ENCODE data around the gene GAS7. TPM values are rescaled to one million over a fixed set of nuclear protein-coding genes. Genes with fewer than 3 reads are reported as not detected.

The GAS7 gene
- total RNA-seq, 1 donor from 2014 or later = 26.7 TPM

DNA sequence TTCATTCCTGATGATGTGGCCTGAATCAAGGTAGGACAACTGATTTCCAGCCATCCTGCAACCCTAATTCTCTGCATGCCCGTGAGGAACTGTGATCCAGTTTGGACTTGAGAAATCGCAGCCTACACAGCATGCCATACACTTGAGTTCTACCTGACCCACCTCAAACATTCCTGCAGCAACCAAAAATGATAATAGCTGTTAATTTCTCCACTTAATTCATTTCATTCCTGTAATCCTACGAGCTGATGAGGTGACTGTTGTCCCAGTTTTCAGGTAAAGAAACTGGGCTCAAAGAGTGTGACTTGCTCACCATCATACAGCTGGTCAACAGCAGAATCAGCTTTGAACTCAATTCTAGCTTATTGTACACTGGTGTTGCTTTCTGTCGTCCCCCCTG is 2.2 kb upstream of the GAS7 start:
- no peak for DNase-seq (ENCODE audit: low spot score)

- no peak for DNase-seq (ENCODE audit: low spot score)
These were observed 1.6 kb upstream of the GAS7 start for GRCh38 chr17:10200016-10200415.

DNA sequence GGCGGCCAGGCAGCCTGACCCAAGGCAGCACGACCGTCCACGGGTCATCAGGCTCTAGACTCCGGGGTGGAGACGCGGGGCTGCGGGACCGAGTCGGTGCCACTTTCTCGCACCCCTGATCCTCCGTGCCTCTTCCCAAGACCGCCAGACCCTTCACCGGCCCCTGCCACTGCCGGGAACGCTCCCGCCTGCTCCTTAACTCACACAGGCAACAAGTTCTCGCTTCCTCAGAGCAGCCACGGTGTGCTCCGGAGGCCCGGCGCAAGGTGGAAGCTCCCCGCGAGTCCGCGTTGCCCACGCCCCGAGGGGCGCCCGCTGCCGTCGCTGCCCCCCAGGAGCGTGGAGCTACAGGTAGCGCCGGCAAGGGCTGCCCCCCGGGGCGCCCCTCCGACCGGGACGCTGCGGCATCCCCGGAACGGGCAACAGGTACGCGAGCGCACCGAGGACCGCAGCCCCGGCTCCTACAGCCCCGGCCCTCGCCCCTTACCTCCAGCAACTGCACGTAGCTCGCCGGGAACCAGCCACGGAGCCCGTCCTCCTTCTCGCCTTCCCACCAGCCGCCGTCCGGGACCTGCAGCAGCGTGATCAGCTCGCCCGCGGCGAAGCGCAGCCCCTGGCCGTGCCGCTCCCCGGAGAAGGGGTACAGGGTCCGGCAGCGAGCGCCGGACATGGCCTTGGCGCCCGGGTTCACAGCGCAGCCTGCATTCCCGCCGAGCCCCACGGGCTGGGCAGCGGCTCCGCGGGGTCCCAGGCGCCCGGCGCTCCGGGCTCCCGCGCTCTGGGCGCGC is 491 bp downstream of the GAS7 start:
- DNase-seq (ENCODE audit: low spot score) = no peak

GRCh38 chr17:10197362-10197720 is 1.1 kb downstream of the GAS7 start:
- no peak for DNase-seq (ENCODE audit: low spot score)

DNA sequence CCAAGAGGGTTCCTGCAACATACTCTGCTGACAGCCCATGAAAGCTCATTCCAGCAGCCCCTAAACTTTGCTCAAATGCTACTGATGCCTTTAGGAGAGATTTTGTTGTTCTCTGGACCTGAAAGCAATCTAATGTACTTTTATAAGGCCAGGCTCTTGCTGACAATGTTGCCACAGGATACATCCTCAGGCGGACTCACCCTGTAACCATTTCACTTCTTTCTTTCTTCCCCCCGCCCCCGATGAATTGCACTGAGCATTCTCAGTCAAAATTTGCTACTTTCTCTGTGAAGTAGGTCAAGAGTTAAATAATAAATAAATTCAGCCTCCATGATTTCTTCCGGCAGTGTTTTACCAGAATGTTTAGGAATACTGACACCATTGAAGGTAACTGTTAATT is 1.5 kb downstream of the GAS7 start:
- DNase-seq (ENCODE audit: low spot score) = no peak

- DNase-seq (ENCODE audit: low spot score) = no peak
These were observed 2.0 kb downstream of the GAS7 start for GRCh38 chr17:10196384-10196895.

GRCh38 chr17:10195090-10195805 is 3.2 kb downstream of the GAS7 start:
- DNase-seq (ENCODE audit: low spot score) = no peak

- no peak for DNase-seq (ENCODE audit: low spot score)
These were observed 4.8 kb downstream of the GAS7 start for GRCh38 chr17:10193632-10194031.

GRCh38 chr17:10192972-10193371 is 5.4 kb downstream of the GAS7 start:
- no peak for DNase-seq (ENCODE audit: low spot score)

DNA sequence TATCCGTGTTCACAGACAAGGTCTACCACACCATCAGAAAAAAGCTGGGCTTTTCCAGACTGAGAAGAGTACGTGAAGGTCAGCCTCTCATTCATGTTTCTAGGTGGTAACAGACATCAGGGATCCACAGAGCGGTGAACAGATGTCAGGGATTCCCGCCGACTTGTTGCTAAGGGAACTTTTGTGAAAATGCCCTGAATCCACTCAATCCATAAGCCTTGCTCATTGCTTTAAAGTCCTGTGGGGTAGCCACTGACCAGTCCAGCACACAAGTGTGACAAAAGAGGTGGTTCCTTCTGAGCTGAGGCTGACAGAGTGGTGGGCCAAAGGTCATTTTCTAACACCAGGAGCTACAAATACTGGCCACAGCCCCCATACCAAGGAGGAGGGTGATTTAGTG is 5.9 kb downstream of the GAS7 start:
- no peak for DNase-seq (ENCODE audit: low spot score)

- no peak for DNase-seq (ENCODE audit: low spot score)
These were observed 10.9 kb downstream of the GAS7 start for GRCh38 chr17:10187456-10187855.

GRCh38 chr17:10186771-10187410 is 11.5 kb downstream of the GAS7 start:
- no peak for DNase-seq (ENCODE audit: low spot score)

DNA sequence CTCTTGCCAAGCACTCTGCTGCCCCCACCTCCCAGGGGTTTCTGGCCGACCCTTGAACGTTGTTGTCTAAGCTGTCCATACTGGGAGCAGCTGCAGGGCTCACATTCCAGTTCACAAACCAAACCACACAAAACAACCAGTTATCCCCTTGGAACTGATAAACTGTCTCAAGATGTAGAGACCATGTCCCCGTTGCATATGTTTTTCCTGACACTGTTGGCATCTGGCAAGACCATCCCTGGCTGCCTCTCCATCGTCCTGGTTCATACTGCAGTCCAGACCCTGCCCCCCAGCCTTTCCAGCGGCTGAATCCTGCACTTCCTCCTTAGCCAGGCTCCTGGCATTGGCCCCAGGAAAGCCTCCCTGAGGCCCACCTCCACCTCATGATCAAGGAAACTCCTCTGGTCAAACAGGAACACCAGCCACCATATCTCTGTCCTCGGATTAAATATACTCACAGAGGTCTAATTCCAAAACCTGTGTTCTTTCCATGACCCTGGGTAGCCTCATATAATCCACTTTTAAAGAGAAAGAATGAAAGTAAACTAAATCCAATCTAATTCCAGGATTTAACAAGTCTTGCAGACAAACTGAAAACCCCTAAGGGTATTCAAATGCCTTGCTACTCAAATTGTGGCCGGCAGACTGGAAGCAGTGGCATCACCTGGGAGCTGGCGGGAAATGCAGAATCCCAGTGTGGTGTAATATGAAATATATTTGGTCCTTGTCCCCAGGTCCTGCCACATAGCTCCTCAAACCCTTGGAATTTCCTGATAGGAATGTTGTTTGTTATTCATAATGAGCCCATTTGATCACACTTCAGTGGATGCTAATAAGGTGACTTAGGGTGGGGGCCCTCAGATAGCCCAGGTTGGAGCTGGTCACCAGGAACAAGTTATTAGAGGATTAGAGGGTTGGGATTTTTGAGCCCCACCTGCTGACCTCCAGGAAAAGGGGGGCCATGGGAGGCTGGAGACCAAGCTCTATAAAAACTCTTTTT is 14.2 kb downstream of the GAS7 start:
- no peak for DNase-seq (ENCODE audit: low spot score)

DNA sequence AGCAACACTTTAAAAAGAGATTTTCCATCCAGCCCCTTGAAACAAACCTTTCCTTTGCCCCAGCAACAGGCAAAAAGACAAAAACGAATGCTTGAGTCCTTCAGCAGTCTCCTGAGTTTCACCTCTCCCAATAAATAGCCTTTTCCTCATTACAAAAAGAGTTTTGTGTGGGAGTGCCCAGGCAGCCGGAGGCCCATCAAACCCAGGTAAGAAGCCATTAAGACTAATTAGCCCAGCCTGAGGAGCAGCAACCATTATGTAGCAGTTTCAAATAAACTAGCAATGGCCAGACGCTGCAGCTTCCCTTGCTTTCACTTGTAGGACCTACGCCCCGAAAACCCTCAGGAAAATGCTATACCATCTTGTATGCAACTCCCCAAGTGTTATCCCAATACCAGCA is 15.6 kb downstream of the GAS7 start:
- no peak for DNase-seq (ENCODE audit: low spot score)

DNA sequence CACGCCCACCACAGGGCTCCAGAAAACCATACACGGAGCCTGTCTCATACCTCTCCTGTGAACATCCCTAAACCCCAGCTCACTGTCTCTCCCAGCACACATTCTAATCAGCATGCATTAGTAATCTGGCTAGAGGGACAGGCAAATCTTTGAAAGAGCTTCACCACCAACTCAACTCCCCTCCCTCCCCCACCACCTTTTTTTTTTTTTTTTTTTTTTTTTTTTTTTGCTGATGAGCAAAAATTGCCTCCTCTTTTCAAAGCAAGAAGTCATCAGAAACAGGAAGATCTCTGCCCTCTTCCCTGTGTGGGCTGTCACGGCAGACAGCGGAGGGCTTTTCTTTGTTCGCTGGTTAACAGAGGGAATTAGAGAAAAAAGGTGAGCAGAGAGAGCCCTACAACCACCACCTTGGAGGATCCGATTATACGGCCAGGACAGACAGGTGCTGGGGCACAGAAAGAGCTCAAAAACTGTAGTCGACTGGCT is 19.9 kb downstream of the GAS7 start:
- DNase-seq (ENCODE audit: low spot score) = no peak

GRCh38 chr17:10177913-10178505 is 20.4 kb downstream of the GAS7 start:
- DNase-seq (ENCODE audit: low spot score) = no peak

DNA sequence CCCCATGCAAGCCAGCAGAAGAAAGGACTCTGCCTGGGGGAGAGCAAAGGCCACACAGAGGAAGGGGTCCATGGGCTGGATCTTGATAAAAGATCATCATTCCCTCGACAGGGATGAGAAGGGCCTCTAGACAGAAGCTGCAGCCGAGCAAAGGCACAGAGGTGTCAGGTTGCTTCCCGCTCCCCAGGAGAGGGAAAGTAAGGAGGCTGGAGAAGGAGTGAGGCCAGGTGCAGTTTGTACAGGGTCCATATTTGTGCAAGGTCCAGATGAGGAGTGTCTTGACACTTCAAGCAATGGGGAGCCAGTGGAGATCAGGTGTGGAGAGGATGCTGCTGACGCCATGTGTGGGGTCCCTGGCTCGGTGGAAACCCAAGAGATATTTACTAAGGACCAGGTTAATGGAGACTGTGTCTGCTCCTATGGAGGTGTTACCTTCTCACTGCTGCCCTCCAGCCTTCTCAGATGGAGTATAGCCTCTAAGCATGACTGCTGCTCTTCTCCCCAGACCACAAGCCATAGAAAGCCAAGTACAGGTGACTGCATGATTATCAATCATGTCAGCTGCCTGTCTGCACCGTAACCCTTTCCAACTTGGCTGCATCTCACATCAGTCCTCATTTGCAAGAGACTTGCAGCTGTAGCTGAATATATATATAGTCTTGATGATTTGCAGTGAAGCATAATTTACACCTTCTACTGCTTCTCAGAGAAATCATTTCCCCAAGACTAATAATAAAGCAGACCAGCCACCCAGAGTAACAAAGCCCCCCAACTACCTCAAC is 21.1 kb downstream of the GAS7 start:
- DNase-seq (ENCODE audit: low spot score) = no peak

DNA sequence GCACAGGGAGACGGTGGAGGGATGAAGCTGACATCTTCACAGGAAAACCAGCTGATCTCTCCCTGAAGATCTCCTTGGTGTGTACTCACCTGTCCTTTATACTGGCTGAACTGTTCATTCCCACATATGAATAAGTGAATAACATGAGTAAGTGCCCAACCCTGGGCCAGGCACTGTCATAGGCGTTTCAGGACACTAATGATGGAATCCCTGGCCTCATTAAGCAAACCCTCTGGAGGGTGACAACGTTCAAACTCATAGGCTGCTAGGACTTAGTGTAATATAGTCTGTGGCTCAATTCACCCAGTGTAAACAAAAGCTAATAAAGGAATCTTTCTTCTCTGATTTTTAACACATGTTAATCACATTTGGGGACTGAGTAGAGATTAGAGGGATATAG is 24.5 kb downstream of the GAS7 start:
- no peak for DNase-seq (ENCODE audit: low spot score)

GRCh38 chr17:10172778-10173177 is 25.6 kb downstream of the GAS7 start:
- DNase-seq (ENCODE audit: low spot score) = no peak

GRCh38 chr17:10172241-10172741 is 26.1 kb downstream of the GAS7 start:
- no peak for DNase-seq (ENCODE audit: low spot score)

All from mucosa of gallbladder (tissue), 1 donor.